Measurements from ENCODE around the gene ZSCAN5A.
"Not testable (repeated sequence)": the region's sequence is repeated elsewhere in the genome, so short reads cannot be mapped to it uniquely, and the experiment has no call there.

ZSCAN5A gene, protein sequence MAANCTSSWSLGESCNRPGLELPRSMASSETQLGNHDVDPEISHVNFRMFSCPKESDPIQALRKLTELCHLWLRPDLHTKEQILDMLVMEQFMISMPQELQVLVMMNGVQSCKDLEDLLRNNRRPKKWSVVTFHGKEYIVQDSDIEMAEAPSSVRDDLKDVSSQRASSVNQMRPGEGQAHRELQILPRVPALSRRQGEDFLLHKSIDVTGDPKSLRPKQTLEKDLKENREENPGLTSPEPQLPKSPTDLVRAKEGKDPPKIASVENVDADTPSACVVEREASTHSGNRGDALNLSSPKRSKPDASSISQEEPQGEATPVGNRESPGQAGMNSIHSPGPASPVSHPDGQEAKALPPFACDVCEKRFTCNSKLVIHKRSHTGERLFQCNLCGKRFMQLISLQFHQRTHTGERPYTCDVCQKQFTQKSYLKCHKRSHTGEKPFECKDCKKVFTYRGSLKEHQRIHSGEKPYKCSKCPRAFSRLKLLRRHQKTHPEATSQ

GRCh38 chr19:56314381-56315076 lies at the start of gene ZSCAN5A:
TSS of gene ZSCAN5A (minus strand) at chr19:56314839. CDS start at chr19:56225046, 89,793 bp downstream.
- DNase-seq = peak; percentile 97

DNA sequence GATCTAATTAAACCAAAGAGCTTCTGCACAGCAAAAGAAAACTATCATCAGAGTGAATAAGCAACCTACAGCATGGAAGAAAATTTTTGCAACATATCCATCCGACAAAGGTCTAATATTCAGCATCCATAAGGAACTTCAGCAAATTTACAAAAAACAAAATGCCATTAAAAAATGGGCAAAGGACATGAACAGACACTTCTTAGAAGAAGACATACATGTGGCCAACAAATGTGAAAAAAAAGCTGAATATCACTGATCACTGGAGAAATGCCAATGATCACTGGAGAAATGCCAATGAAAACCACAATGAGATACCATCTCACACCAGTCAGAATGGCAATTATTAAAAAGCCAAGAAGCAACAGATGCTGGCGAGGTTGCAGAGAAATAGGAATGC lies 46.2 kb upstream of the ZSCAN5A start:
- DNase-seq = no peak

DNA sequence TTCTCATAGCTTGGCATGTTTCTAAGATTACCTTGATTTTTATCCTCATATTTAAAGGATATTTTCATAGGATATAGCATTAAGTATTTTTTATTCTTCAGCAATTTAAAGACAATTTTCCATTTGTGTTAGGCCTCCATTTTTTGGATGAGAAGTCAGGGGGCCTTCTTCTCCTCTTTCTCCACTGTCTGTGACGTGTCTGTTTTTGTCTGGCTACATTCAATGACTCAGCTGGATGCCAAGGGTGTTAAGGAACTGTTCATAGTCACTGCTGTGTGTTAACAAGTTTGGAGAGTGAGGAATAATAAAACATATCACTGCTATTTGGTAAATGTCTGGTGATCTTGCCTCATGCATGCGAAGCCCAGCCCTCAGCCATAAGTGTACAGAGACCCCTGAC lies 42.3 kb upstream of the ZSCAN5A start:
- DNase-seq = no peak

GRCh38 chr19:56355517-56355916 lies 40.9 kb upstream of the ZSCAN5A start:
- DNase-seq = no peak

GRCh38 chr19:56351208-56351607 lies 36.6 kb upstream of the ZSCAN5A start:
- no peak for DNase-seq

DNA sequence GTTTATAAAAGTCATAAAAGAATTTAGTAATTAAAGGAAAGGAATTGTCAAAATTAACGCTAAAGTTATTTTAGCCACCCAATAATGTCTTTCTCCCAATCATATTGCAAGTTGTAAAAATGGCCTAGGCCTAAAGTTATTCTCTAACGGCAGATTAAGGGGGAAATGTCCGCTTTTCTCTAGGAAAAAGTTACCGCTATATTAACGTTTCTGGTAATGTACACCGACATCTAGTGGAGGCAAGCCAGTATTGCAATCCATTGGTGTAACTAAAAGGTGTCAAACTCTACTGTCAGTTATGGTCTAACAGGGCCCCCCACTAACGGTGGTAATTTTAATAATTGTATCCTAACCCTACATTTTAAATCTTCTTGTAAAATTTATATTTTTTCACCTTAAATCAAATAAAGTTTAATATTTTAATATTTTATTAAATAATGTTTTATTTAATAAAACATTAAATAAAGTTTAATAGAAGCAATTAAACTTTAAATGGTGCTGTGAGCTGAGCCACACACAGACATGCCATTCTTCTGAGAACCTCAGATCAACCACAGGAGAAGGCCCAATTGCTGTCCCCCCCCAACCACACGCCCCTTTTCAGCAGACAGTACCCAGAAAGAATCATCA lies 35.9 kb upstream of the ZSCAN5A start:
- peak; percentile 63 for DNase-seq

DNA sequence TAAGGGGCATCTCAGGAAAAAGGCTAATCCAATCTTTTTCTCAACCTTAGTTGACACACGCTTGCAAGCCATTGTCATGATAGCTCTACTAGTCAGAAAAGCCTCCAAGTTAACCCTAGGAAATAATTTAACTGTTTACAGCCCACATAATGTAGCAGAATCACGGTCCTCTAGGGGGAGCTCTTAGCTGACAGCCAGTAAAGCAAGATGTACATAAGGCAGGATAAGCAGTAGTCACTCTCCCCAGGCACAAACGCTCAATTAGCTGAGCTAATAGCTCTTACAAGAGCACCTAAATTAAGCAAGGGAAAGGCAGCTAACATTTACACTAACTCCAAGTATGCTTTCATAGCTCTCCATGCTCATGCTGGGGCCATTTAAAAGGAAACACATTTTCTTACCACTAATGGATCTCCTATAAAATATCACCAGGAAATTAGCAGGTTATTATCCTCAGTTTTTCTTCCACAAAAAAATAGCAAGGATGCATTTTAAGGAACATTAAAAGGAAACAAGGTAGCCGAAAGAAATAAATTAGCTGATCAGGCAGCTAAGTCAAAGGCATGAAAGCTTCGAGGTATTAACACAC lies 33.7 kb upstream of the ZSCAN5A start:
- DNase-seq = peak; percentile 17

- DNase-seq = no peak
Observed at GRCh38 chr19:56347163-56347778, 32.6 kb upstream of the ZSCAN5A start.

DNA sequence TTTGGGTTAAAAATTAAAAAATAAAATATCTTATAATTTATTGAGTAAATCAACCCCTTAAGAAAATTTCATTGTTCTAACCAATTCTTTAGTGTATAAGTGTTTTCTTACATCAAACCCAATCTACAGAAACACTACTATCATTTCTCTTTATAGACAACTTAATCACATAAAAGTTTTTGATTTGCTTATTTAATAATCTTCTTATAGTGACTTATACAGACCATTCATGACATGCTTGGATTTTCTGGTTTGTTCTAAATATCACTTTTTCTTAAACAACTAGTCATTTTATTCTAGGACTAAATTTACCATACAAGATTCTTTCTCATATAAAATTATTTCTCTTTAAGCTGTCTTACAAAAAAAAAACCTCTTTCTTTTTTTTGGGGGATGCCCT lies 27.3 kb upstream of the ZSCAN5A start:
- no peak for DNase-seq

DNA sequence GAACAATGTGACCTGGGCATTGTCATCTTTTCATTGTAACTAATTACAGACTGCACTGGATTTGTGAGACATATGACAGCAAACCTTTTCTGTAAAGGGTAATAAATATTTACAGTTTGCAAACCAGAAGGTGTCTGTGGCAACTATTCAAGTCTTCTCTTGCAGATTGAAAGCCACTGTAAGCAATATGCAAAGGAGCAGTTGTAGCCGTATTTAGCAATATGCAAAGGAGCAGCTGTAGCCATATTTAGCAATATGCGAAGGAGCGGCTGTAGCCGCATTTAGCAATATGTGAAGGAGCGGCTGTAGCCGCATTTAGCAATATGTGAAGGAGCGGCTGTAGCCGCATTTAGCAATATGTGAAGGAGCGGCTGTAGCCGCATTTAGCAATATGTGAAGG lies 24.4 kb upstream of the ZSCAN5A start:
- not testable (repeated sequence) for DNase-seq

- not testable (repeated sequence) for DNase-seq
Observed at GRCh38 chr19:56337077-56337476, 22.4 kb upstream of the ZSCAN5A start.

DNA sequence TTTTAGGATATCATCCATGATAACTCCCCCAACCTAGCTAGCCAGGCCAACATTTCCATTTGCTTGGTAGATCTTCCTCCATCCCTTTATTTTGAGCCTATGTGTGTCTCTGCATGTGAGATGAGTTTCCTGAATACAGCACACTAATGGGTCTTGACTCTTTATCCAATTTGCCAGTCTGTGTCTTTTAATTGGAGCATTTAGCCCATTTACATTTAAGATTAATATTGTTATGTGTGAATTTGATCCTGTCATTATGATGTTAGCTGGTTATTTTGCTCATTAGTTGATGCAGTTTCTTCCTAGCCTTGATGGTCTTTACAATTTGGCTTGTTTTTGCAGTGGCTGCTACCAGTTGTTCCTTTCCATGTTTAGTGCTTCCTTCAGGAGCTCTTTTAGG lies 20.7 kb upstream of the ZSCAN5A start:
- not testable (repeated sequence) for DNase-seq

GRCh38 chr19:56333506-56333905 lies 18.9 kb upstream of the ZSCAN5A start:
- DNase-seq = peak; percentile 47

DNA sequence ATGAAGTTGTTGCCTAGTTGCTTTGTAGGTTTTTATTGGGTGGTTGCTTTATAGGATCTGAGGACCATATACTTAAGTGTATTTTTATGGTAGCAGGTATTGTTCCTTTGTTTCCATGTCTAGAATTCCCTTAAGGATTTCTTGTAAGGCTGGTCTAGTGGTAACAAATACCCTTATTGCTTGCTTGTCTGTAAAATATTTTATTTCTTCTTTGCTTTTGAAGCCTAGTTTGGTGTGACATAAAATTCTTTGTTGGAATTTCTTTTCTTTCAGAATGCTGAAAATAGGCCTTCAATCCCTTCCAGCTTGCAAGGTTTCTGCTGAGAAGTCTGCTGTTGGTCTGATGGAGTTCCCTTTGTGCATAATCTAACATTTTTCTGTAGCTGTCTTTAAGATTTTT lies 18.1 kb upstream of the ZSCAN5A start:
- no peak for DNase-seq

DNA sequence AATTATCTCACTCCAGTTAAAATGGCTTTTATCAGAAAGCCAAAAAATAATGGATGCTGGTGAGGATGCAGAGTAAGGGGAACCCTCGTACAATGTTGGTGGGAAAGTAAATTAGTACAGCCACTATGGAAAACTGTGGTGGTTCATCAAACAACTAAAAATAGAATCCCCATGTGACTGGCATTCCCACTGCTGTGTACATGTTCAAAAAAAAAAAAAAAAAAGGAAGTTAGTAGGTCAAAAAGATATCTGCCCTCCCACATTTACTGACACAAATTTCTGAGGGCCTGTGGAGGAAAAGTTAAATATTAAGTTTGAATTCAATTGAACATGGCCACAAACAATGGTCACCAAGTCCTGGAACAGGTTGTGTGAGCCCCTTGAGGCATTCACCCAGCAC lies 9.8 kb upstream of the ZSCAN5A start:
- DNase-seq = no peak

- DNase-seq = no peak
Observed at GRCh38 chr19:56321989-56322440, 7.4 kb upstream of the ZSCAN5A start.

DNA sequence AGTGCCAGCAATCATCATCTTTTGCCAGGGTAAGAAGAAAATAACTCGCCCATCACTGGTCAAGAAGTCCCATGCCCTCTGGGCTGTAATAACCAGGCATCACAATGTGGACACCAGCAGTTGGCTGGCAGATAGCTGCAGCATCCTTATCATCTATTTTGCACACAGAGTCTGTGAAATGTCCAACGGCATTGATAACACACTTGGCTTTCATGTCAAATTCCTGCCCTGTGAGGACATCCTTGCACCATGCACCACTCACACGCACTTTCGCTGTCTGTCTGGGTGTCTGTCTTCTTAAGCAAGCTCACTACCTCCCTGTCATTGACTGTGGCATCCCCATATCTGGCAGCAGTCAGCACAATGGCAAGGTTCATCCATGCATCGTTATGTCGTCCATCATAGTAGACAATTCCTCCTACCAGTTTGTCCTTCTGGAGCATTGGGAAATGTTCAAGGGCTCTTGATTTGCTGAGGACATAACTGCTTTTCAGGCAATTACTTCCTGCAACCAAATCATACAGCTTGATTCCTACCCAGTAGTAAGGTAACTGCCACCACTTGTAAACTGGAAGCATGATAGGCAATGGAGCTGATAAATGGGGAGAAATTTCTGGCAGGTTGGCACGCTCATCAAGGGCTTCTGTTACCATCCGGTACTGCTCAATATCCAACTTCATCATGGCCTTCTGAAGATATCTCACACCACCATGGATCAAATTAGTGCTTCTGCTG lies 6.8 kb upstream of the ZSCAN5A start:
- no peak for DNase-seq

DNA sequence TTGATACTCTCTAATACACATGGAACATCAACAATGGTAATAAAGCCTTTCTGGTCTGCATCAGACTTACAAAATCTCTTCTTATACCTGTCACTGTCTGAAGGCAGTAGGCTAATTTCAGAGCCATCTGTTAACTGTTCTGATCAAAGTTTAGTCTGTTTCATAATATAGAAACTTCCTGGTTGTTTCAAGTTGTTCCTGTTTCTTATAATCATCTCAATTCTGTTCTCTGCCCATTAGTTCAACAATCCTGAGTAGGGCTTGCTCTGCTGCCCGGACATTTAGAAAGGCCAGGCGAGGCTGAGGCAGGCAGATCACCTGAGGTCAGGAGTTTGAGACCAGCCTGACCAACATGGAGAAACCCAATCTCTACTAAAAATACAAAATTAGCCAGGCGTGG lies 5.4 kb upstream of the ZSCAN5A start:
- no peak for DNase-seq

DNA sequence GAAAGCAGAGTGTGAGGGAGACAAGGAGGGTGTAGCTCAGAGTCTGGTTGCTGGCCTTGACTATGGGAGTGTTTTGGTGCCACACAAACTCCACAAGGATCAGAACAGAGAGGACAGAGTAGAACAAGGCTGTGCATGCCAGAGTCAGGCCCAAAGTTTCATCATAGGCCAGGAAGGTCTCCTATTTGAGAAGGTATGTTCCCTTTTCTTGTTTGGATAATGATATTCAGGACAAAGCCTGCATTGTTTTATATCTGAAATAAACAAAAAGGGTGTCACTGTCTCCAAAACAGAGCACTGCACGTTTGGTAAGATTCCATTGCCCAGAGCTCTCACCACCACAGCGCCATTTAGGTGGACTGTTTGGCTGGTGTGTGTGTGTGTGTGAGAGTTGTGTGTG lies 3.1 kb upstream of the ZSCAN5A start:
- no peak for DNase-seq

GRCh38 chr19:56316728-56317127 lies 2.1 kb upstream of the ZSCAN5A start:
- no peak for DNase-seq

GRCh38 chr19:56315077-56315828 lies 614 bp upstream of the ZSCAN5A start:
- peak; percentile 94 for DNase-seq

All from stimulated activated CD4-positive, alpha-beta T cell treated with anti-CD3 and anti-CD28 coated beads, Interleukin-4, amount 100 ng/mL, for 24 hours (primary cell).